Activated naive CD4-positive, alpha-beta T cell treated with anti-CD3 and anti-CD28 coated beads, Interleukin-2, amount 50 U/mL, for 24 hours (primary cell): ENCODE measurements around the gene GAB3.
"Not testable (repeated sequence)": the region's sequence is repeated elsewhere in the genome, so short reads cannot be mapped to it uniquely, and the experiment has no call there.

Experiments used
- H3K27ac Mint-ChIP-seq: one replicate; pipeline ENCODE4 v1.8.0; 2021; ENCODE audit warnings: mild to moderate bottlenecking, mixed read lengths
- H3K27me3 Mint-ChIP-seq: one replicate; pipeline ENCODE4 v1.8.0; 2021; ENCODE audit warnings: mixed read lengths
- H3K36me3 Mint-ChIP-seq: one replicate; pipeline ENCODE4 v1.8.0; 2021; ENCODE audit warnings: mixed read lengths
- H3K4me1 Mint-ChIP-seq: one replicate; pipeline ENCODE4 v1.8.0; 2021; ENCODE audit warnings: mixed read lengths
- H3K4me3 Mint-ChIP-seq: one replicate; pipeline ENCODE4 v1.8.0; 2021; ENCODE audit warnings: mild to moderate bottlenecking, mixed read lengths
- H3K9me3 Mint-ChIP-seq: one replicate; pipeline ENCODE4 v1.8.0; 2021; ENCODE audit warnings: mixed read lengths

GAB3 gene

DNA sequence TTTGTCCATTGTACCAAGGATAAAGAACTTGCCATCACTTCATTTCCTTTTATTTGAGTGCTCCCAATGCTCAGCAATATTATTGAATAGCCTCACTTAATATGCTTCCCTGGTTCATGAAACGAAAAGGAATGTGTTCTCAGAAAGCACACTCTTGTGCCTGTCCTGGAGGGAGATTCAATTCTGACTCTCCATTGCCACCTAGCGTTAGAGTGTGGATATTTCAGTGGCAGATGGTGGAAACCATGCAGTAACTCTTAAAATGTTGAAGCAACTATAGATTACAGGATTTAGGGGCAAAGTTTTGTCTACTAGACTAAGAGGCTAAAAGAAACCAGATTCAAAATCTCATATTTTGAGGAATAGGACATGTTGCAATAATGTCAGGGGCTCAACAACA, 36.0 kb downstream of the GAB3 start:
- H3K36me3 Mint-ChIP-seq, result peaks cover 7% of the 10 kb centered on the region

DNA sequence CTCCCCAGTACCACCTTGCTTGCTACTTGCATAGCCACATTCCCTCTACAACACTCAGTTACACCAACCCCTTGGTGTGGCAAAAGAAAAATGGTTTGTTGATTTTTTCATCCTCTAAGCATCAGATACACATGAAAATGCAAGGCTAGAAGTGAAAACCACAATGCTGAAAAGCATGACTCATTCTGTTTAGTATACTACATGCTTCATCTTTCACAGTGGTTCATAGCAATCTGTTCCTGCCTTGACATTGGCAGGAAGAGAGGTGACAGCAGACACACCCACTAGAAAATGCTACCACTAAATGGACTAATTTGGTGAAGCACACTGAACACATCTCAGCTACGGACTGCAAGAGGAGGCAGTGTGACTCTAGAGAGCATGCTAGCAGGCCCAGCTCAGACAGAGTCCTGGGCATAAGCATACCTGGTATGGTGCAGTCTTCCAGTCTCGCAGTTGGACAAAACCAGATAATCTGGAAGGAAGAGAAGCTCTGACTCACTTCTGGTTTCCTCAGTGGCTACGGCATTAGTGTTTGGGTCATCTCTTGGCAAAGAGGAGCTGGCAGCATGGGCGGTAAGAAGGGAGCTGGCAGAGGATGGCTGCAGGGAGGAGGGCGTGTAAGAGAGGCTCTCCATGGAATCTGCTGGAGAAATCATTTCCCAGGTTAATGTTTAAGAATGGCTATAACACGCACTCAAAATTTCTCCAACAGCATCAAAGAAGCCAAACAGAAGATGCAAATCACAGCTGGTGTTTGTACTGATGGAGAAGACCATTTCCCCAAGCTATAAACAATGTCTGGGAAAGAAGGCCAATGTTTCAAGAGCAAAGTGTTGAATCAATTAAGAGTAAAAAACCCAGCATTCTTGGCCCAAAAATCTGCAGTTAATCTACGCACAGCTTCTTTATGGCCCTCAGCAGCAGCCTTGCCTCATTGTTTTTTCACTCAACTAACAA, 37.8 kb downstream of the GAB3 start:
- Mint-ChIP-seq H3K4me3 (peak overlapping the region; percentile 23), H3K9me3 (no peaks in the 10 kb centered on the region), H3K27ac (peak overlapping the region; percentile 66), H3K36me3 (peaks cover 7% of the 10 kb centered on the region), H3K4me1 (peaks cover 36% of the 10 kb centered on the region), H3K27me3 (no peaks in the 10 kb centered on the region)

More for the DNA sequence above, 36.0 kb downstream of the GAB3 start:
- H3K27ac Mint-ChIP-seq, result no peak overlapping the region
- H3K9me3 Mint-ChIP-seq, result no peaks in the 10 kb centered on the region
- H3K4me1 Mint-ChIP-seq, result peaks cover 54% of the 10 kb centered on the region
- no peaks in the 10 kb centered on the region for H3K27me3 Mint-ChIP-seq
- no peak overlapping the region for H3K4me3 Mint-ChIP-seq

DNA sequence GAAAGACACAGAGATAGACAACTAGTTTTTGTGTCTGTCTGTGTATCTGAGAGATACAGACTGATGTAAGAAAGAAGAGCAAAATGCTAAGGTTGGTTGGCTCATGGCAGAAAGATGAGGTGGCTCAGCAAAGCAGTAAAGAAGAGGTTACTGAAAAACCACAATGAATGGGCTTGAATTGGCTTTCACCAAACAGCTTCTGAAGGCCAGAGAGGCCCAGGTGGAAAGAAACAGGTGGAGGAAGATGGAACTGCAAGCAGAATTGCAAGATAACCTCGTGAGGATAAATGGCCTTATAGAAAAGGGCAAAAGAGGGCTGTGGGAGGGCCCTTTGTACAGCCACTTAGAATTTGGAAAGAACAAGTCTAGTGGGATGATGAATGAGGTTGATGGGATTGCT, 39.6 kb downstream of the GAB3 start:
- no peak overlapping the region for H3K27ac Mint-ChIP-seq
- H3K36me3 Mint-ChIP-seq, result peaks cover 7% of the 10 kb centered on the region
- H3K4me1 Mint-ChIP-seq, result peaks cover 20% of the 10 kb centered on the region
- no peaks in the 10 kb centered on the region for H3K27me3 Mint-ChIP-seq
- no peak overlapping the region for H3K4me3 Mint-ChIP-seq
- no peaks in the 10 kb centered on the region for H3K9me3 Mint-ChIP-seq

DNA sequence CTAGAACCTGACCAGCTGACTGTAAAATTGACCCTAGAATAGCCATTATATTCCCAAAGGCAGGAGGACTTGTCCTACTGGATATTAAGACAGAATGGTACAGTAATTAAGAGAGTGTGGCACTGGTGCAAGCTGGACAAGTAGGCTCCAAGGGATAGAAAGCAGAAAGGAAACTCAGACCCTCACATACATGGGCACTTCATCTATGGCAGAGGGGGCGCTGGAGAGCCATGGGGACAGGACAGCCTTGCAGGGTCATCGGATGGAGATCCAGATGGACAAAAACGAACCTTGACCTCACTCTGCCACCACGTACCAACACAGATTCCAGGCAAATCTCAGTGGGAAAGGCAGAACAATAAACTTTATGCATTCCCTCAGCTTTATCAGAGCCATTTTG, 40.6 kb downstream of the GAB3 start:
- no peaks in the 10 kb centered on the region for H3K27me3 Mint-ChIP-seq
- no peaks in the 10 kb centered on the region for H3K9me3 Mint-ChIP-seq
- peaks cover 11% of the 10 kb centered on the region for H3K36me3 Mint-ChIP-seq
- H3K4me1 Mint-ChIP-seq, result peaks cover 18% of the 10 kb centered on the region
- H3K27ac Mint-ChIP-seq, result no peak overlapping the region
- H3K4me3 Mint-ChIP-seq, result no peak overlapping the region

DNA sequence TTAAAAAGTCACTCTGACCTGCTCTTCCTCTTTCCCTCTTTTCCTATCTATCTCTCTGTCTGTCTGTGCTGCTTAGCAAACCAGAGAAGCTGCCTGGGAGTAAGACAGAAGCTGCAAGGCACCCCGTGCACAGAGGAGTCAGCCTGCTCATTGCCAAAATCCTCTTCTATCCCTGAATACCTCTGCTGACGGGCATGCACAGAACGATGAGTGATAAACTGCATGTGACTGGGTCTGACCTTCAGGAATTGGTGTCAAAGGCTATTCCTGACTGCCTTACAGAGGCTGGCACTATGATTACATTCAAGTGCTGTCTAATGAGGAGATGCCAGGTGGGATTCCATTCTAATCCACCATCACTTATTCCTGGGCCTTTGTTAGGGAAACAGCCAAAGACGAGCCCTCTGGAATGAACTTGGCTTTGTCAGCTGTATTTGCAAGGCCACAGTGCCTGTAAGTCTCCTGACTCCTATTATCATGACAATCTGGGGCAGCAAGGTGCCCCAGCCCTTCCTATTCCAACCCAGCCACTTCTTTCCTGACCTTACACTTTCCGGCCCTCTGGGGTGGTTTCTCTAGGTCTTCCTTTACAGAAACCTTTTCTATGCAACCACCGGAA, 52.1 kb downstream of the GAB3 start:
- Mint-ChIP-seq H3K27ac (no peak overlapping the region), H3K4me1 (no peaks in the 10 kb centered on the region), H3K9me3 (no peaks in the 10 kb centered on the region), H3K36me3 (peaks cover 4% of the 10 kb centered on the region), H3K4me3 (no peak overlapping the region), H3K27me3 (no peaks in the 10 kb centered on the region)

DNA sequence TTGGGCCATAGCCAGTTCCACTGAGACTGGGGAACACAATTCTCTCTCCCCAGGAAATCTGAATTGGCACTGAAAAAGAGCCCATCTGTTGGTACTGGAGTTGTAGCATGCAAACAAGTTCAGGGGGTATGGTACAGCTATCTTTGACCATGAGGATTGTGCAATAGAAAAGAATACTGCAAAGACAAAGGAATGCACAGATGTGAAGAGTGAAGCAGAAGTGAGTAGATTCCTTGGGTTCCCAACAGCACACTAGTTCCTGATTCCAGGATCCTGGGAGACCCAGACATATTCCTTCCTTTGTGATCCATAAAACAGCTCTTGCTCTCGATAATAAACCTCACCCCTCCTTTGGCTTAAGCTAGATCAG, 54.2 kb downstream of the GAB3 start:
- Mint-ChIP-seq H3K4me1 (peaks cover 9% of the 10 kb centered on the region), H3K27ac (no peak overlapping the region), H3K4me3 (no peak overlapping the region), H3K9me3 (no peaks in the 10 kb centered on the region), H3K36me3 (peaks cover 4% of the 10 kb centered on the region), H3K27me3 (no peaks in the 10 kb centered on the region)

DNA sequence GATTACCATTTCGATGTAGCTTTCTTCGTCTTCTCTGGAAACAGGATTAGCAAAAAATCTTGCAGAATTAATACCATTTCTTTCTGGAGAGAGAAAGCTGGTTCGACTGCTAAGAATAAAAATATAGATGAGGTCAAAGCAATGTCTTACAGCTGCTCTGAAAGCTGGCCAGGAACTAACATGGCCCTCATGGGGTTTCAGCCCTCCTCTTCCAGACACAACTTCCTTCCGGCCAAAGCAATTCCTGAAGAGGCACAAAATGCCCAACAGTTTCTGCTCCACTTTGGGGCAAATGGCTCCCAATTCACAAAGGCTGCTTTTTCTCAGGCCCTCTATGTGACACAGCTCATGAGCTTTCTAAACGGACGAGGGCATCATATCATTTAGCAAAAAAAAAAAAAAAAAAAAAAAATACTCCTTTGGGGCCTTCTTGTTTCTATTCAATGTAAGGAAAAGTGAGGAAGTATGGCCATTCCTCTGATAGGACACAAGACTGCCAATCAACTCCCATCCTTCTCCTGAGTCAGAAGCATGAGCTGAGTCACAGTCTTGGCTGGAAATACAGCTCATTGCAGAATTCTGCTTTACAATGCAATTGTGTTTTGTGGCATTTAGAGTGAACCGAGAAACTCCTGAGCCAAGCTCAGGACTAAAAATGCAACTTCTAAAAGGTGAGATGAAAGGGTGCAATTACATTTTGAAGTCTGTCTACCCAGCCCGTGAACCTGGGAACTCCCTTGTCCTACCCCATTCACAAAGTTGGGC, 54.8 kb downstream of the GAB3 start:
- Mint-ChIP-seq H3K27me3 (no peaks in the 10 kb centered on the region), H3K27ac (no peak overlapping the region), H3K9me3 (no peaks in the 10 kb centered on the region), H3K4me3 (no peak overlapping the region), H3K4me1 (peaks cover 9% of the 10 kb centered on the region), H3K36me3 (peaks cover 4% of the 10 kb centered on the region)

DNA sequence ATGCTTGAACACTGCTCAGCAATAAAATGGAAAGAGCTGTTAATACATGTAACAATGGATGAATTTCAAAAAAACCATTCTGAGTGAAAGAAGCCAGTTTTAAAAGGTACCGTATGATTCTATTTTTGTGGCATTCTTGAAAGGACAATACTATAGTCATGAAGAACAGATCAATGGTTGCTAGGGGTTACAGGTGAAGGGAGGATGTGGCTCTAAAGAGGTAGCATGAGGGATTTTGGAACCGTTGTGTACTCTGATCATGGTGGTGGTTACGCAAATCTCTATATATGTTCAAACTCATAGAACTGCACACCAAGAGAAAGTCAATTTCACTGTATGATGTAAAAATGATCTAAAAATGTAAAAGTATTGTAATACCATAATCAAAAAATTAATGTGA, 57.5 kb downstream of the GAB3 start:
- Mint-ChIP-seq H3K27me3 (no peaks in the 10 kb centered on the region), H3K27ac (peak overlapping the region; percentile 35), H3K4me1 (peaks cover 9% of the 10 kb centered on the region), H3K36me3 (peaks cover 4% of the 10 kb centered on the region), H3K4me3 (no peak overlapping the region), H3K9me3 (no peaks in the 10 kb centered on the region)

DNA sequence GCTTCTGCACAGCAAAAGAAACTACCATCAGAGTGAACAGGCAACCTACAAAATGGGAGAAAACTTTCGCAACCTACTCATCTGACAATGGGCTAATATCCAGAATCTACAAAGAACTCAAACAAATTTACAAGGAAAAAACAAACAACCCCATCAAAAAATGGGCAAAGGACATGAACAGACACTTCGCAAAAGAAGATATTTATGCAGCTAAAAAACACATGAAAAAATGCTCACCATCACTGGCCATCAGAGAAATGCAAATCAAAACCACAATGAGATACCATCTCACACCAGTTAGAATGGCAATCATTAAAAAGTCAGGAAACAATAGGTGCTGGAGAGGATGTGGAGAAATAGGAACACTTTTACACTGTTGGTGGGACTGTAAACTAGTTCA, 60.4 kb downstream of the GAB3 start:
- peaks cover 14% of the 10 kb centered on the region for H3K4me1 Mint-ChIP-seq
- not testable (repeated sequence) for H3K9me3 Mint-ChIP-seq, H3K27ac Mint-ChIP-seq, H3K36me3 Mint-ChIP-seq, H3K4me3 Mint-ChIP-seq, H3K27me3 Mint-ChIP-seq

DNA sequence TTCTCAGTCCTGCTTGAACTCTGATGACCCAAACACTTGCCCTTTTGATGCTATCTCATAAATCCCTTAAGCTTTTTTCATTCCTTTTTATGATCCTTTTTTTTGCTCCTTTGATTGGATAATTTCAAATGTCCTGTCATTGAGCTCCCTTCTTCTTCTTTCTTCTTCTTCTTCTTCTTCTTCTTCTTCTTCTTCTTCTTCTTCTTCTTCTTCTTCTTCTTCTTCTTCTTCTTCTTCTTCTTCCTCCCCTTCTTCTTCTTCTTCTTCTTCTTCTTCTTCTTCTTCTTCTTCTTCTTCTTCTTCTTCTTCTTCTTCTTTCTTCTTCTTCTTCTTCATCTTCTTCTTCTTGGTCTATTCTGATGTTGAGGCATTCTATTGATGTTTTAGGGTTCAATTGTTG, 78.8 kb downstream of the GAB3 start:
- not testable (repeated sequence) for H3K4me1 Mint-ChIP-seq, H3K27me3 Mint-ChIP-seq, H3K4me3 Mint-ChIP-seq
- Mint-ChIP-seq H3K27ac (peak overlapping the region; percentile 23), H3K9me3 (peaks cover 21% of the 10 kb centered on the region), H3K36me3 (peaks cover 12% of the 10 kb centered on the region)

DNA sequence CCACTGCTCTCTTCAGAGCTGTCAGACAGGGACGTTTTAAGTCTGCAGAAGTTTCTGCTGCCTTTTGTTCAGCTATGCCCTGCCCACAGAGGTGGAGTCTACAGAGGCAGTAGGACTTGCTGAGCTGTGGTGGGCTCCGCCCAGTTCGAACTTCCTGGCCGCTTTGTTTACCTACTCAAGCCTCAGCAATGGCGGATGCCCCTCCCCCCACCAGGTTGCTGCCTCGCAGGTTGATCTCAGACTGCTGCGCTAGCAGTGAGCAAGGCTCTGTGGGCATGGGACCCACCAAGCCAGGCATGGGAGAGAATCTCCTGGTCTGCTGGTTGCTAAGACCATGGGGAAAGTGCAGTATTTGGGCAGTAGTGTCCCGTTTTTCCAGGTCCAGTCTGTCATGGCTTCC, 80.0 kb downstream of the GAB3 start:
- H3K27ac Mint-ChIP-seq, H3K4me3 Mint-ChIP-seq, H3K4me1 Mint-ChIP-seq, H3K27me3 Mint-ChIP-seq: not testable (repeated sequence)
- Mint-ChIP-seq H3K9me3 (peaks cover 21% of the 10 kb centered on the region), H3K36me3 (peaks cover 12% of the 10 kb centered on the region)

DNA sequence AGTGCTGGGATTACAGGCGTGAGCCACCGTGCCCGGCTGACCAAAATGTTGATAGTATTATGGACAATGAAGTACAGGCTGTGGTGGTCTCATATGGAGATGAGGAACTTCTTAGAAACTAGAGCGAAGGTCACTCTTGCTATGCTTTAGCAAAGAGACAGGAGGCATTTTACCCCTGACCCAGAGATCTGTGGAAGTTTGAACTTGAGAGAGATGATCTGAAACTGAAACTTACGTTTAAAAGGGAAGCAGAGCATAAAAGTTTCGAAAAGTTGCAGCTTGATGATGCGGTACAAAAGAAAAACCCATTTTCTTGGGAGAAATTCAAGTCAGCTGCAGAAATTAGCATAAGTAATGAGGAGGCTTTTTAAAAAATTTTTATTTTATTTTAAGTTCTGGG, 89.0 kb downstream of the GAB3 start:
- no peaks in the 10 kb centered on the region for H3K36me3 Mint-ChIP-seq
- peak overlapping the region; percentile 11 for H3K4me3 Mint-ChIP-seq
- no peaks in the 10 kb centered on the region for H3K27me3 Mint-ChIP-seq
- H3K4me1 Mint-ChIP-seq, result no peaks in the 10 kb centered on the region
- no peaks in the 10 kb centered on the region for H3K9me3 Mint-ChIP-seq
- H3K27ac Mint-ChIP-seq, result no peak overlapping the region

DNA sequence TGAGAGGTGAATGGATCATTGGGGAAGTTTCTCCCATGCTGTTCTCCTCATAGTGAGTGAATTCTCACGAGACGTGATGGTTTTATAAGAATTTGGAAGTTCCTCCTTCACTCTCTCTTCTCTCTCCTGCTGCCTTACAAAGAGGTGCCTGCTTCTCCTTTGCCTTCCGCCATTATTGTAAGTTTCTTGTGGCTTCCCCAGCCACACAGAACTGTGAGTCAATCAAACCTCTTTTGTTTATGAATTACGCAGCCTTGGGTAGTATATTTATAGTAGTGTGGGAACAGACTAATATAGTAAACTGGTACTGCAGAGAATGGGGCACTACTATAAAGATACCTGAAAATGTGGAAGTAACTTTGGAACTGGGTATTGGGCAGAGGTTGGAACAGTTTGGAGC, 89.7 kb downstream of the GAB3 start:
- H3K36me3 Mint-ChIP-seq, result no peaks in the 10 kb centered on the region
- no peaks in the 10 kb centered on the region for H3K4me1 Mint-ChIP-seq
- no peaks in the 10 kb centered on the region for H3K9me3 Mint-ChIP-seq
- no peak overlapping the region for H3K4me3 Mint-ChIP-seq
- no peaks in the 10 kb centered on the region for H3K27me3 Mint-ChIP-seq
- no peak overlapping the region for H3K27ac Mint-ChIP-seq

DNA sequence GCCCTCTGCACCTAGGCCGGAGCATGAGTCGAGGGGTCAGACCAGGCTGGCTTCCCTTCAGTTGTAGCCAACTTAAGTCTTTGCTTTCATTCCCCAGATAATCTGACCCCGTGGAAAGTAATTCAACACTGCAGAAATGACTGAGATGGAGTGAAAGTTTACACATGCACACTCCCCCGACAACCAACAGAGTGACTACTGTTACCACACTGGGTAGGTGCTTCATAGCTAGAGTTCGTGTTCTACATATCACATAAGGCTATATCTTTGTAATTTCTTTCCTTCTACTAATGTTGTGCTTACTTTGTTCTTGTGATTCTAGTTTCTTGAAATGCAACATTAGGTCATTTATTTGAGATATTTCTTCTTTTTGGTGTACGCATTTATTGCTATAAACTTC, 90.3 kb downstream of the GAB3 start:
- Mint-ChIP-seq H3K27me3 (no peaks in the 10 kb centered on the region), H3K4me3 (no peak overlapping the region), H3K9me3 (no peaks in the 10 kb centered on the region), H3K27ac (no peak overlapping the region), H3K36me3 (no peaks in the 10 kb centered on the region), H3K4me1 (no peaks in the 10 kb centered on the region)

DNA sequence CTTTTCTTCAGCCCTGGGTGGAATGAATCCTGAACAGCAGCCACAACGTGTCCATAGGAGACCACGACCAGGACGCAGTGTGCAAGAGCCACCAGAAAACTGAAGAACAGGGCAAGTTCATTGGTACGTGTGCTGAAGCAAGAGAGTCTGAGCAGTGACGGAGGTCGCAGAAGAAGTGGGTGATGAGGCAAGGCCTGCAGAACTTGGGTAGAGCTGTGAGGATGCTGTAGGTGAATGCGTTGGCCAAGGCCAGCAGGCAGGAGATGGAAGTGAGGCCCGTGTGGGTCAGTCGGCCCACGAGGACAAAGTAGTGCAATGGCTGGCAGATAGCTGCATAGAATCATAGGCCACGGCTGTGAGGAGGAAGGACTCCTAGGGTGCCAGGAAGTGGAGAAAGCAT, 91.9 kb downstream of the GAB3 start:
- H3K27me3 Mint-ChIP-seq, result no peaks in the 10 kb centered on the region
- no peak overlapping the region for H3K4me3 Mint-ChIP-seq

DNA sequence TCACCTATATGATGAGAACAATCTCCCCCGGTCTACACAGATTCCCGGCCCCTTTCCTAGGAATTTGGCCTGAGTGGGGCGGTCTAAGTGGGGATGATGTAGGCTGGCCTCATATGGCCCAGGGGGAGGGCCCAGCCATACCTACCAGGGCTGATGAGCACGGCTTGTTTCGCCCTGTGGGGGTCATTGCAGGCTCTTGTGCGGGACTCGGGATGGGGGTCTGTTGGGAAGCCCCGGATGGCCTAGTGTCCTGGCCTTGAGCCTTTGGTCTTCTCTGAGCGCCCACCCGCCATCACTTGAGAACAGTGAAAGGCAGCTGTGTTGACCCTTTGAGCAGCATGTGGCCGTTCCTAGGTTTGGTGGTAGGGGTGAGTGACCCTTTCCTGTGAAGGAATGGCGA, 92.7 kb downstream of the GAB3 start:
- H3K27ac Mint-ChIP-seq, result no peak overlapping the region
- no peaks in the 10 kb centered on the region for H3K9me3 Mint-ChIP-seq
- no peak overlapping the region for H3K4me3 Mint-ChIP-seq
- no peaks in the 10 kb centered on the region for H3K4me1 Mint-ChIP-seq
- H3K36me3 Mint-ChIP-seq, result no peaks in the 10 kb centered on the region
- H3K27me3 Mint-ChIP-seq, result no peaks in the 10 kb centered on the region

More for the DNA sequence above, 91.9 kb downstream of the GAB3 start:
- Mint-ChIP-seq H3K9me3 (no peaks in the 10 kb centered on the region), H3K4me1 (no peaks in the 10 kb centered on the region), H3K36me3 (no peaks in the 10 kb centered on the region), H3K27ac (no peak overlapping the region)
